NCI-H2196 treated with DMSO at 0.1 percent for 48 hours (cell line): Measurements from ENCODE around the gene PTTG1IP2.

ENCODE experiments used
- DNase-seq: peaks from one replicate; lab custom pipeline; 2025; ENCODE audit not compliant: unreplicated experiment; lab: John Stamatoyannopoulos, UW

Gene PTTG1IP2

GRCh38 chr7:90469554-90469953, at the start of gene PTTG1IP2:
PTTG1IP2 (plus strand) TSS chr7:90469639; CDS start chr7:90469787, 148 bp downstream.
- DNase-seq: no peak

- DNase-seq: no peak
These were observed 47.8 kb upstream of the PTTG1IP2 start for GRCh38 chr7:90421651-90422050.

- no peak for DNase-seq
These were observed 44.7 kb upstream of the PTTG1IP2 start for GRCh38 chr7:90424720-90425119.

- DNase-seq: no peak
These were observed 44.1 kb upstream of the PTTG1IP2 start for GRCh38 chr7:90425376-90425775.

GRCh38 chr7:90430614-90431460, 38.6 kb upstream of the PTTG1IP2 start:
- no peak for DNase-seq

GRCh38 chr7:90432752-90433151, 36.7 kb upstream of the PTTG1IP2 start:
- no peak for DNase-seq

- no peak for DNase-seq
These were observed 36.2 kb upstream of the PTTG1IP2 start for GRCh38 chr7:90433221-90433620.

- DNase-seq: no peak
These were observed 23.8 kb upstream of the PTTG1IP2 start for GRCh38 chr7:90445633-90446032.

GRCh38 chr7:90446137-90446899, 23.1 kb upstream of the PTTG1IP2 start:
- no peak for DNase-seq

- no peak for DNase-seq
These were observed 16.1 kb upstream of the PTTG1IP2 start for GRCh38 chr7:90453259-90453891.

GRCh38 chr7:90453931-90454330, 15.5 kb upstream of the PTTG1IP2 start:
- DNase-seq: no peak

- DNase-seq: peak; percentile 21
These were observed 14.0 kb upstream of the PTTG1IP2 start for GRCh38 chr7:90455163-90456030.

GRCh38 chr7:90458104-90458503, 11.3 kb upstream of the PTTG1IP2 start:
- DNase-seq: no peak

- no peak for DNase-seq
These were observed 9.6 kb upstream of the PTTG1IP2 start for GRCh38 chr7:90459888-90460287.

GRCh38 chr7:90461219-90461618, 8.2 kb upstream of the PTTG1IP2 start:
- DNase-seq: no peak

GRCh38 chr7:90463151-90463628, 6.2 kb upstream of the PTTG1IP2 start:
- DNase-seq: peak; percentile 19

- DNase-seq: no peak
These were observed 3.6 kb upstream of the PTTG1IP2 start for GRCh38 chr7:90465816-90466215.

- no peak for DNase-seq
These were observed 3.5 kb downstream of the PTTG1IP2 start for GRCh38 chr7:90472805-90473540.

GRCh38 chr7:90473814-90474213, 4.4 kb downstream of the PTTG1IP2 start:
- DNase-seq: no peak
